HCT116 (cell line): ENCODE results near the gene RPS24. TPM values are rescaled to one million over a fixed set of nuclear protein-coding genes. Genes with fewer than 3 reads are reported as not detected.

Source experiments
- ATF3 ChIP-seq: IDR thresholded peaks from 2 replicates; pipeline ENCODE4 v1.6.1; 2012
- CEBPB ChIP-seq: IDR thresholded peaks from 2 replicates; pipeline ENCODE4 v1.6.1; 2012; ENCODE audit warnings: low read depth
- EGR1 ChIP-seq: IDR thresholded peaks from 2 replicates; pipeline ENCODE4 v1.6.1; 2012; ENCODE audit warnings: low read depth
- EZH2phosphoT487 ChIP-seq: fragments of 200-600 bp; IDR thresholded peaks from 2 replicates; pipeline ENCODE4 v1.6.1; 2018; ENCODE audit warnings: antibody characterized with exemption, borderline replicate concordance
- FOSL1 ChIP-seq: IDR thresholded peaks from 2 replicates; pipeline ENCODE4 v1.6.1; 2012; ENCODE audit warnings: low read depth
- JUND ChIP-seq: IDR thresholded peaks from 2 replicates; pipeline ENCODE4 v1.6.1; 2012
- MAX ChIP-seq: IDR thresholded peaks from 2 replicates; pipeline ENCODE4 v1.6.1; 2012
- RAD21 ChIP-seq: IDR thresholded peaks from 2 replicates; pipeline ENCODE4 v1.6.1; 2012; ENCODE audit warnings: low read depth, mild to moderate bottlenecking
- REST ChIP-seq: IDR thresholded peaks from 2 replicates; pipeline ENCODE4 v1.6.1; 2012; ENCODE audit warnings: low read depth
- SIN3A ChIP-seq: IDR thresholded peaks from 2 replicates; pipeline ENCODE4 v1.6.1; 2012; ENCODE audit warnings: low read depth
- SP1 ChIP-seq: IDR thresholded peaks from 2 replicates; pipeline ENCODE4 v1.6.1; 2012; ENCODE audit warnings: low read depth
- SRF ChIP-seq: IDR thresholded peaks from 2 replicates; pipeline ENCODE4 v1.6.1; 2012; ENCODE audit warnings: low read depth
- TCF7L2 ChIP-seq: IDR thresholded peaks from 2 replicates; pipeline ENCODE4 v1.7.0; 2011; ENCODE audit warnings: borderline replicate concordance, inconsistent platforms; ENCODE audit not compliant: insufficient read depth, insufficient read length; ENCODE audit errors: extremely low read depth
- ZFX ChIP-seq: fragments of 450-650 bp; IDR thresholded peaks from 2 replicates; pipeline ENCODE4 v1.6.1; 2017
- ZNF274 ChIP-seq: fragments of 200-500 bp; sonication (Bioruptor generic); IDR thresholded peaks from 2 replicates; pipeline ENCODE4 v1.6.1; 2014; ENCODE audit warnings: mild to moderate bottlenecking, low read depth, low read length, inconsistent platforms
- total RNA-seq: library from RNA; stranded (reverse); gene quantifications from one replicate; pipeline ENCODE4 v1.2.1, GENCODE V29; 2021; ENCODE audit not compliant: unreplicated experiment

Gene RPS24
- total RNA-seq, 1 experiment from 2014 or later, result 1,764 TPM

GRCh38 chr10:78047314-78047891, 13.7 kb downstream of the RPS24 start (continued):
- TF ChIP-seq REST (no peak), RAD21 (peak; percentile 89), MAX (no peak), CEBPB (no peak), FOSL1 (no peak), SP1 (no peak), EGR1 (no peak), JUND (no peak), ZNF274 (no peak), EZH2phosphoT487 (no peak), TCF7L2 (peak; percentile 90), SRF (no peak), SIN3A (no peak), ATF3 (no peak), ZFX (no peak)
